ENCODE measurements around the gene PRDM11.
"Not testable (repeated sequence)": the region's sequence is repeated elsewhere in the genome, so short reads cannot be mapped to it uniquely, and the experiment has no call there.

The PRDM11 gene

DNA sequence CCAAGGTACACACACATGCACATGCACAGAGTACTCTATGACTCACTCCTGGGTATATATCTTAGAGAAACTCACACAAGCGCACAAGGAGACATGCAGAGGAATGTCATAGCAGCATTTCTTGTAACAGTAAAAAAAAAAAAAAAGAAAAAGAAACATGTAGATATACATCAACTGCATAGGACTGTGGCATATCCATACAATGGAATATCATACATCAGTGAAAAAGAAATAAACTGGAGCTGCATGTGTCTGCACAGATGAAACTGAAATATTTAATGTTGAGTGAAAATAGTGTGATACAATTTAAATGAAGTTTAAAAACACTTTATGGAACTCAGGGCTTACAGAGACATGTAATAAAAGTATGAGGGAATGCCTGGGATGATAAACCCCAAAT lies 93.3 kb downstream of the PRDM11 start:
- Histone ChIP-seq H3K4me3 (ENCODE audit: low read depth, low read length) (no peak overlapping the region), H3K27ac (ENCODE audit: low read depth, low read length) (no peak overlapping the region), H3K9me3 (ENCODE audit: control insufficient read depth, insufficient read depth, low read depth, low read length) (peaks cover 7% of the 10 kb centered on the region), H3K4me1 (ENCODE audit: control insufficient read depth, insufficient read depth, low read length) (no peaks in the 10 kb centered on the region), H3K9ac (ENCODE audit: low read length) (no peak overlapping the region), H3K27me3 (ENCODE audit: control insufficient read depth, insufficient read depth, low read length) (peaks cover 12% of the 10 kb centered on the region), H3K36me3 (ENCODE audit: control insufficient read depth, insufficient read depth, low read length) (no peaks in the 10 kb centered on the region)

DNA sequence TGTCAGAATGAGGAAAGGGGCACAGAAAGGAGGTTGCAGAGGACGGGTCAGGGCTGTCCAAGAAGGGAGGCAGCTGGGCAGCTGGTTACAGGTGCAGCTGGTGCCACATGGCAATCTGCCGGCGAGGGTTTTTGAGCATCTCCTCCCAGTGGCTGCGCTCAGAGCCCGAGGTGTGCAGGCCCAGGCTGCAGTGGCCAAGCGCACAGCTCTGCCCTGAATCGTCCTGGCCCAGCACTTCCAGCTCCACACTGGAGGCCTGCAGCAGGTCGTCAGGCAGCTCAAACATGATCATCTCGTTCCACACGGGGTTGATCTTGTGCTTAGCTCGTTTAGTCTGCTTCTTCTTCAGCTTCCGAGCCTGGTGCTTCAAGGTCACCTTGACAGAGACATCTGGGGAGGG lies 97.5 kb downstream of the PRDM11 start:
- no peaks in the 10 kb centered on the region for H3K36me3 ChIP-seq (ENCODE audit: control insufficient read depth, insufficient read depth, low read length)
- no peak overlapping the region for H3K4me3 ChIP-seq (ENCODE audit: low read depth, low read length)
- H3K27me3 ChIP-seq (ENCODE audit: control insufficient read depth, insufficient read depth, low read length), result peaks cover 4% of the 10 kb centered on the region; the same call in 1 of the 2 replicates
- H3K4me1 ChIP-seq (ENCODE audit: control insufficient read depth, insufficient read depth, low read length), result no peaks in the 10 kb centered on the region
- H3K9ac ChIP-seq (ENCODE audit: low read length), result no peak overlapping the region
- H3K9me3 ChIP-seq (ENCODE audit: control insufficient read depth, insufficient read depth, low read depth, low read length), result peaks cover 7% of the 10 kb centered on the region
- no peak overlapping the region for H3K27ac ChIP-seq (ENCODE audit: low read depth, low read length)

GRCh38 chr11:45245218-45246045 lies 99.0 kb downstream of the PRDM11 start:
- no peaks in the 10 kb centered on the region for H3K9me3 ChIP-seq (ENCODE audit: control insufficient read depth, insufficient read depth, low read depth, low read length)
- no peaks in the 10 kb centered on the region for H3K36me3 ChIP-seq (ENCODE audit: control insufficient read depth, insufficient read depth, low read length)
- H3K27ac ChIP-seq (ENCODE audit: low read depth, low read length), result no peak overlapping the region
- H3K4me3 ChIP-seq (ENCODE audit: low read depth, low read length), result no peak overlapping the region
- H3K9ac ChIP-seq (ENCODE audit: low read length), result no peak overlapping the region
- H3K4me1 ChIP-seq (ENCODE audit: control insufficient read depth, insufficient read depth, low read length), result no peaks in the 10 kb centered on the region
- H3K27me3 ChIP-seq (ENCODE audit: control insufficient read depth, insufficient read depth, low read length), result peaks cover 4% of the 10 kb centered on the region; the same call in 1 of the 2 replicates

GRCh38 chr11:45246241-45246640 lies 99.8 kb downstream of the PRDM11 start:
- Histone ChIP-seq H3K27ac (ENCODE audit: low read depth, low read length) (no peak overlapping the region), H3K4me3 (ENCODE audit: low read depth, low read length) (no peak overlapping the region), H3K4me1 (ENCODE audit: control insufficient read depth, insufficient read depth, low read length) (no peaks in the 10 kb centered on the region), H3K9ac (ENCODE audit: low read length) (no peak overlapping the region), H3K36me3 (ENCODE audit: control insufficient read depth, insufficient read depth, low read length) (no peaks in the 10 kb centered on the region), H3K9me3 (ENCODE audit: control insufficient read depth, insufficient read depth, low read depth, low read length) (no peaks in the 10 kb centered on the region), H3K27me3 (ENCODE audit: control insufficient read depth, insufficient read depth, low read length) (peaks cover 4% of the 10 kb centered on the region; the same call in 1 of the 2 replicates)

- H3K27me3 ChIP-seq (ENCODE audit: control insufficient read depth, insufficient read depth, low read length), result peaks cover 9% of the 10 kb centered on the region; the same call in 1 of the 2 replicates
- no peak overlapping the region for H3K9ac ChIP-seq (ENCODE audit: low read length)
- H3K4me3 ChIP-seq (ENCODE audit: low read depth, low read length), result no peak overlapping the region
- H3K9me3 ChIP-seq (ENCODE audit: control insufficient read depth, insufficient read depth, low read depth, low read length), result no peaks in the 10 kb centered on the region
- H3K36me3 ChIP-seq (ENCODE audit: control insufficient read depth, insufficient read depth, low read length), result no peaks in the 10 kb centered on the region
- no peak overlapping the region for H3K27ac ChIP-seq (ENCODE audit: low read depth, low read length)
- H3K4me1 ChIP-seq (ENCODE audit: control insufficient read depth, insufficient read depth, low read length), result no peaks in the 10 kb centered on the region
These were observed 101.0 kb downstream of the PRDM11 start for GRCh38 chr11:45247433-45247832.

DNA sequence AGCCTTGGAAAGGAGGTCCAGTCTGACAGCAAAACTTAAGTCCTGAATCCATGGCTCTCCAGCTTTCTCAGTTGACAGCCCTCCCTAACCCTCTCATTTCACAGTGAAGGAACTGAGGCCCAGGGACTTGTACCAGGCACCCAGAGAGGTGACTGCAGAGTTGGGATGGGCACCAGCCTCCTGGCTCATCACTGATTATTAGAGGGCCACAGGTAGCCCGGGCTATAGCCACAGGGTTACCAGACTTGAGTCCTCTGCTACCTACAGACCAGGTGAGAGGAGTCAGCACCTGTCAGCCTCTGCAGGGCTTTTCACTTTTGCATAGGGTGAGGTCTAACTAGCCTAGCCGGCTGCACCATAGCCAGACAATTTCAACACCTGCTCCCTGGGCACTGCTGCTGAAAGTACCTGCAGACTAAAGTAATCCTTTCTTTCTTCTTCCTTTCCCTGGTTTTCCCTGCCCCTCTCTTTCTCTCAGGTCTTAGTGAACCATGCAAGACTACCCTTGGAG lies 102.1 kb downstream of the PRDM11 start:
- Histone ChIP-seq H3K4me3 (ENCODE audit: low read depth, low read length) (no peak overlapping the region), H3K9me3 (ENCODE audit: control insufficient read depth, insufficient read depth, low read depth, low read length) (no peaks in the 10 kb centered on the region)

GRCh38 chr11:45249372-45249771 lies 102.9 kb downstream of the PRDM11 start:
- not testable (repeated sequence) for H3K9me3 ChIP-seq (ENCODE audit: control insufficient read depth, insufficient read depth, low read depth, low read length); H3K4me1 ChIP-seq (ENCODE audit: control insufficient read depth, insufficient read depth, low read length); H3K9ac ChIP-seq (ENCODE audit: low read length); H3K36me3 ChIP-seq (ENCODE audit: control insufficient read depth, insufficient read depth, low read length); H3K27me3 ChIP-seq (ENCODE audit: control insufficient read depth, insufficient read depth, low read length); H3K4me3 ChIP-seq (ENCODE audit: low read depth, low read length); H3K27ac ChIP-seq (ENCODE audit: low read depth, low read length)

More for the DNA sequence above, 102.1 kb downstream of the PRDM11 start:
- Histone ChIP-seq H3K27me3 (ENCODE audit: control insufficient read depth, insufficient read depth, low read length) (peaks cover 9% of the 10 kb centered on the region; the same call in 1 of the 2 replicates), H3K9ac (ENCODE audit: low read length) (no peak overlapping the region), H3K4me1 (ENCODE audit: control insufficient read depth, insufficient read depth, low read length) (no peaks in the 10 kb centered on the region), H3K36me3 (ENCODE audit: control insufficient read depth, insufficient read depth, low read length) (no peaks in the 10 kb centered on the region), H3K27ac (ENCODE audit: low read depth, low read length) (no peak overlapping the region)

DNA sequence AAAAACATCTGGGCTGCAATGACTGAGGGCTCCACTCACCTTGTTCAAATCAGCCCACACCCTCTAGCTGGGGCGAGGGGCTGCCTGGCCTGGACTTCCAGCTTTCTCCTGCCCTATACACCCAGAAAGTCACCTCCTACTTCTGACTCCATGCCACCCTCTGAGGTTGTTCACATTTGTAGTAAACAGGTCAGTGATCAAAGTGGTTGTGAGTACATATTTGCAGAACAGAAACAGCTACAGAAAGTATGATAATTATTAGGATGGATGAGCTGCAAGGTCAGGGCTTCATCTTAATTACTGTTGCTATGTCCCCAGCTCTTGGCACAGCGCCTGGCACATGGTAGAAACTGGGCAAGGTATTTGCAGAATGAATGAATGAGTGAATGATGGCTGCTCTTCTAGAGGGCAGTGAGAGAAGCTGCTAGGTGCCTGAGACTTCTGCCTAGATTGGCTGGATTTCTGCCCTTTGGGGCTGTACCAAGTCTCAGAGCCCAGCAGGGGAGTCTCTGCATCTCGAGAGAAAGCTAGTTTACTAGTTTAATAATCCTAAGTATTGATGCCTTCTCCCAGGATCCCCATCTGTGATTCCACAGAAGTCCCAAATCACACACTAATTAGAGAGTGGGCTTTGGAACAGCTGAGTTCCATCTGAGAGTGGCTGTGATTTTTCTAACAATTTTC lies 103.7 kb downstream of the PRDM11 start:
- Histone ChIP-seq H3K27me3 (ENCODE audit: control insufficient read depth, insufficient read depth, low read length) (peaks cover 9% of the 10 kb centered on the region; the same call in 1 of the 2 replicates), H3K36me3 (ENCODE audit: control insufficient read depth, insufficient read depth, low read length) (no peaks in the 10 kb centered on the region), H3K9me3 (ENCODE audit: control insufficient read depth, insufficient read depth, low read depth, low read length) (no peaks in the 10 kb centered on the region), H3K27ac (ENCODE audit: low read depth, low read length) (no peak overlapping the region), H3K4me1 (ENCODE audit: control insufficient read depth, insufficient read depth, low read length) (no peaks in the 10 kb centered on the region), H3K4me3 (ENCODE audit: low read depth, low read length) (no peak overlapping the region), H3K9ac (ENCODE audit: low read length) (no peak overlapping the region)

DNA sequence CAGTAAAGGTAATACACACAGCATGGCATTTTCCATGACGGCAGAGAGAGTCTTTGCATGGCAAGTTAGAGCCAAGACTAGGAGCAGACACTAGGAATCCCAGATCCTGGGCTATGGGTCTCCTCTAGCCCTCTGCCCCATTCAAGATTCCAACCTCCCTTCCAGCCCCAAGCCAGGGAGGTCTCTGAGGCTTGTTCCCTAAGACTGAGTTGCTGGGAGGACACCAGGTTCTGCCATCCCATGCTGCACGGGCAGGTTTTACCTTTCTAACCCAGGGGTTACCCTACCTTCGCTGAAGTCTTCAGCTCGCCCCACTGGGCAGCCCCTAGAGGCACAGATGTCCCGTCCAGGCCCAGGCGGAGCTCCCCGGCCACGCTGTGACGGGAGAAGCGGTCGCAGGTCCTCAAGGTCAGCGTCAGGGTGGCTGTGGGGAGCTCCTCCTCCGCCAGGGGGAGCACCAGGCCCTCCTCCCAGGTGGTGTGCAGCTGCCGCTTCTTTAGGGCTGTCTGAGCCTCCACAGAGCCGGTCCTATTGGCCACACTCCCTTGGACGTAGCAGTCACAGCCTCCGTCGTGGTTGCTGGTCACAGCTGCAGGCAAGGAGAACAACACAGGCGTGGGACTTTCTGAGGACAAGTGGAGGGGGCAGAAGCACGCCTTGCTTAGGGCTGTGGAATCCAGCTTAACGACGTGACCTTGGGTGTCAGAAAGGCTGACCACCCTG lies 105.9 kb downstream of the PRDM11 start:
- Histone ChIP-seq H3K36me3 (ENCODE audit: control insufficient read depth, insufficient read depth, low read length) (no peaks in the 10 kb centered on the region), H3K9ac (ENCODE audit: low read length) (no peak overlapping the region)

DNA sequence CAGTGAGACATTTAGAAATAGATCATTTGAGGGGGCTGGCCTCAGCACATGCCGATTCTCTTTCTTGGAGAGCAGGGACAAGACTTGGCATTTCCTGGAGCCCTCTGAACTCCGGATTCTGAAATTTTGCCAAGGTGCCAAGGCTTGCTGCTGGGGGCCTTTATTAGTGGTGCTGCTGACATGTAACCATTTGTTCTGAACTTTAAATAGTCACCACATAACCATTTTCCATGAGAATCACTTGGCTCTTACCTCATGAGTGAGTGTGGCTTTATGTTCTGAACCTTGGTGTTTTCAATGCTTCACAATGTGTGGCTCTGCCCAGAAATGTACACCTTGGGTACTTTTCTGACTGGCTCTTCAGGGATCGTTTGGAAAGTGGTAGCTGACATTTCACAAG lies 106.4 kb downstream of the PRDM11 start:
- no peak overlapping the region for H3K27ac ChIP-seq (ENCODE audit: low read depth, low read length)
- no peaks in the 10 kb centered on the region for H3K36me3 ChIP-seq (ENCODE audit: control insufficient read depth, insufficient read depth, low read length)
- no peak overlapping the region for H3K4me3 ChIP-seq (ENCODE audit: low read depth, low read length)
- no peaks in the 10 kb centered on the region for H3K4me1 ChIP-seq (ENCODE audit: control insufficient read depth, insufficient read depth, low read length)
- H3K9me3 ChIP-seq (ENCODE audit: control insufficient read depth, insufficient read depth, low read depth, low read length), result no peaks in the 10 kb centered on the region
- peaks cover 7% of the 10 kb centered on the region; the same call in 1 of the 2 replicates for H3K27me3 ChIP-seq (ENCODE audit: control insufficient read depth, insufficient read depth, low read length)
- no peak overlapping the region for H3K9ac ChIP-seq (ENCODE audit: low read length)

More for the DNA sequence above, 105.9 kb downstream of the PRDM11 start:
- Histone ChIP-seq H3K4me3 (ENCODE audit: low read depth, low read length) (no peak overlapping the region), H3K9me3 (ENCODE audit: control insufficient read depth, insufficient read depth, low read depth, low read length) (no peaks in the 10 kb centered on the region), H3K27me3 (ENCODE audit: control insufficient read depth, insufficient read depth, low read length) (peaks cover 7% of the 10 kb centered on the region; the same call in 1 of the 2 replicates), H3K27ac (ENCODE audit: low read depth, low read length) (no peak overlapping the region), H3K4me1 (ENCODE audit: control insufficient read depth, insufficient read depth, low read length) (no peaks in the 10 kb centered on the region)
